Large intestine (tissue), 3 donors: Measurements from ENCODE around the gene DCAF5. TPM values are rescaled to one million over a fixed set of nuclear protein-coding genes. Genes with fewer than 3 reads are reported as not detected.

ENCODE experiments used
- DNase-seq, 2 donors: peaks; one replicate each; pipeline versions ENCODE4 v3.0.0 to v3.0.0-alpha.2; 2013
- H3K27ac ChIP-seq: one replicate; pipeline ENCODE4 v1.5.1; 2013; ENCODE audit warnings: low read length
- H3K27me3 ChIP-seq: 2 replicates; pipeline ENCODE4 v1.6.1; 2013; ENCODE audit warnings: low read length; ENCODE audit not compliant: control insufficient read depth, insufficient read depth
- H3K36me3 ChIP-seq: 2 replicates; pipeline ENCODE4 v1.6.1; 2013; ENCODE audit warnings: low read length; ENCODE audit not compliant: control insufficient read depth, insufficient read depth
- H3K4me1 ChIP-seq: one replicate; pipeline ENCODE4 v1.6.1; 2013; ENCODE audit warnings: low read length; ENCODE audit not compliant: control insufficient read depth, insufficient read depth
- H3K4me3 ChIP-seq: one replicate; pipeline ENCODE4 v1.5.1; 2013; ENCODE audit warnings: low read length
- H3K9me3 ChIP-seq: one replicate; pipeline ENCODE4 v1.6.1; 2013; ENCODE audit warnings: mild to moderate bottlenecking, low read depth, low read length, moderate library complexity; ENCODE audit not compliant: control insufficient read depth
- WGBS: methylation state at CpG from one replicate; pipeline ENCODE4 v1.1.5; 2013; ENCODE audit warnings: low lambda C conversion rate; ENCODE audit not compliant: insufficient coverage; 5-methylcytosine and 5-hydroxymethylcytosine counted together
- polyA plus RNA-seq: library from polyadenylated mRNA; unstranded; fragments of 120-200 nt; gene quantifications from one replicate; pipeline ENCODE4 v1.2.1, GENCODE V29; 2013

The DCAF5 gene
- polyA plus RNA-seq, 1 donor, result 46.0 TPM

- no peak for DNase-seq
- H3K4me1 ChIP-seq, result no peaks in the 10 kb centered on the region
- no peak overlapping the region for H3K4me3 ChIP-seq
- WGBS, result 80% methylated on average over 1 of the region's 11 CpGs
- no peaks in the 10 kb centered on the region for H3K27me3 ChIP-seq
- H3K27ac ChIP-seq, result no peak overlapping the region
- no peaks in the 10 kb centered on the region for H3K36me3 ChIP-seq
- H3K9me3 ChIP-seq, result no peaks in the 10 kb centered on the region
Measured at GRCh38 chr14:69005432-69006148, 147.3 kb downstream of the DCAF5 start.

GRCh38 chr14:69004731-69005431 is 148.0 kb downstream of the DCAF5 start:
- no peak overlapping the region for H3K4me3 ChIP-seq
- no peak overlapping the region for H3K27ac ChIP-seq
- H3K36me3 ChIP-seq, result no peaks in the 10 kb centered on the region
- no peaks in the 10 kb centered on the region for H3K27me3 ChIP-seq
- no peaks in the 10 kb centered on the region for H3K4me1 ChIP-seq
- 40% methylated on average over 1 of the region's 7 CpGs for WGBS
- no peaks in the 10 kb centered on the region for H3K9me3 ChIP-seq
- DNase-seq, result no peak

GRCh38 chr14:69003626-69004025 is 149.3 kb downstream of the DCAF5 start:
- Histone ChIP-seq H3K27ac (no peak overlapping the region), H3K4me3 (no peak overlapping the region), H3K9me3 (no peaks in the 10 kb centered on the region), H3K4me1 (no peaks in the 10 kb centered on the region), H3K27me3 (no peaks in the 10 kb centered on the region), H3K36me3 (no peaks in the 10 kb centered on the region)
- WGBS, result 80% methylated on average over 1 of the region's 10 CpGs
- DNase-seq, result no peak

- no peak overlapping the region for H3K27ac ChIP-seq
- H3K27me3 ChIP-seq, result no peaks in the 10 kb centered on the region
- no peak overlapping the region for H3K4me3 ChIP-seq
- no peaks in the 10 kb centered on the region for H3K9me3 ChIP-seq
- no peaks in the 10 kb centered on the region for H3K36me3 ChIP-seq
- no peaks in the 10 kb centered on the region for H3K4me1 ChIP-seq
- WGBS, result no CpG with 5 or more reads among the region's 3 CpGs
- peak in 1 of 2 donors; percentile 57 for DNase-seq
Measured at GRCh38 chr14:69002069-69002468, 150.8 kb downstream of the DCAF5 start.

GRCh38 chr14:69001375-69001774 is 151.5 kb downstream of the DCAF5 start:
- H3K27me3 ChIP-seq, result no peaks in the 10 kb centered on the region
- no peak for DNase-seq
- no peaks in the 10 kb centered on the region for H3K4me1 ChIP-seq
- H3K27ac ChIP-seq, result no peak overlapping the region
- WGBS, result no CpG with 5 or more reads among the region's 2 CpGs
- H3K4me3 ChIP-seq, result no peak overlapping the region
- H3K36me3 ChIP-seq, result no peaks in the 10 kb centered on the region
- no peaks in the 10 kb centered on the region for H3K9me3 ChIP-seq

Other genes with a start within 250 kb of the DCAF5 start
- gene ACTN1, start 173.8 kb downstream of the DCAF5 start, polyA plus RNA-seq, result 120 TPM
- 22.9 TPM for gene EXD2, start 38.4 kb upstream of the DCAF5 start, polyA plus RNA-seq
- 20.4 TPM for gene GALNT16, start 107.0 kb upstream of the DCAF5 start, polyA plus RNA-seq
- gene ERH, start 245.2 kb upstream of the DCAF5 start, polyA plus RNA-seq, result 163 TPM
- 66.9 TPM for gene SLC39A9, start 245.6 kb upstream of the DCAF5 start, polyA plus RNA-seq